Activated CD8-positive, alpha-beta memory T cell treated with anti-CD3 and anti-CD28 coated beads, Interleukin-2, amount 50 U/mL, for 24 hours (primary cell): Measurements from ENCODE around the gene KCTD19.

ENCODE experiments used
- DNase-seq: peaks from one replicate; pipeline ENCODE4 v3.0.0-alpha.2; 2020; ENCODE audit errors: extremely low read depth

KCTD19 gene

GRCh38 chr16:67242138-67242730, 84.3 kb downstream of the KCTD19 start:
- no peak for DNase-seq

GRCh38 chr16:67241008-67241900, 85.3 kb downstream of the KCTD19 start:
- DNase-seq: no peak

GRCh38 chr16:67240506-67240905, 86.0 kb downstream of the KCTD19 start:
- no peak for DNase-seq
